EL (cell line): Measurements from ENCODE around the gene SRGAP2C.
"Not testable (repeated sequence)": the region's sequence is repeated elsewhere in the genome, so short reads cannot be mapped to it uniquely, and the experiment has no call there.

ENCODE experiments used
- DNase-seq: peaks from one replicate; pipeline ENCODE4 v3.0.0-alpha.2; 2016

The SRGAP2C gene

DNA sequence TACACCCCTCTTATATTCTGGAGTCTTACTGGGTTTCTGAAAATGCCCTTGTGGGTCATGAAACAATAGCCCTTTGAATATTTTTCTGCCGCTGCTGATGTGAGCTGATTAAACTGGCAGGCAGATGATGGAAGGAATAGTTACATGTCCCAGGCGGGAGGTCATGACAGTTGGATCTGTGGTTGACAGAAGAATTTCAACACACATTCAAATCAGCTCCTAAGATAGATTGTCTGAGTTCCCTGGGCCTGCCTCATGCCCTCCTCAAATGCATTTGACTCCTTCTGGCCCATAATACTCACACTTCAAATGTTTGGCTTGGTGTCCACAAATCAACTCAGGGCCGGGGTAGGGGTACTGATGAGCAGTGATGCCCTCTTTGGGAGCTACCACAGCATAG is 161.9 kb downstream of the SRGAP2C start:
- DNase-seq, result not testable (repeated sequence)

DNA sequence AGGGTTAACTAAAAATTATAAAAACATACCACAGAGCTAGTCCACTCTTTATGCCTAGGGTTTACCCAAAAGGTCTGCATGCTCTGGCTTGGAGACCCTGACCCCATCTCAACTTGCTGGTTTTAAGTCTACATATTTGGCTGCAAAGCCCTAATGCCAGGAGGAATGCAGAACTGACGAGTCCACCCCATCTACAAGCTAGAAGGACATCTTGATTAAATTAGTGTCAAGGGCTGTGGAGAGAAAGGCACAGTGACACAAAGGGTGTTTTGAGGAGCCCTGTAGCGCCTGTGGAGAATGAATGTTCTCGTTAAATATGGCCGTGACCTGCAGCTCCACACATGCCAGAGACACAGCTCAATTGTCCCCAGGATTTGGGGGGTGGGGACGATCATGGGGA is 162.7 kb downstream of the SRGAP2C start:
- peak; percentile 16 for DNase-seq

DNA sequence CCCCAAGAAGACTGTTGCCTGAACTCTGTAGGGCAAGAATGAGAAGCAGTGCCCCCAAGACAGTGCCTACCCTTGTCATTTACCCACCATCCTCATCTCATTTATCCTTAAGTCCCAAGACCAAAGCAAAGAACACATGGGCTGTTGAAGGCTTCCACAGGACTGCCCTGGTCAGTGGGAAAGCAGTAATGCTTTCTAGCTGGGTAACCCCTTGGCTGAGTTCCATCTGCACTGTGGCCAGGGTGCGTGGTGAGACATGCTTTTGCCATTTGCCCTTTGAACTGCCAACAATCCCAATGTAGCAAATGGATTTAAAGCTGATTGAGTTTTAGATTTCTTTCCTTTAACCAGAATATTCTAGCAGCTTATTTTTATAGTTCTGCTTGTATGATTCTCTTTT is 163.3 kb downstream of the SRGAP2C start:
- not testable (repeated sequence) for DNase-seq

DNA sequence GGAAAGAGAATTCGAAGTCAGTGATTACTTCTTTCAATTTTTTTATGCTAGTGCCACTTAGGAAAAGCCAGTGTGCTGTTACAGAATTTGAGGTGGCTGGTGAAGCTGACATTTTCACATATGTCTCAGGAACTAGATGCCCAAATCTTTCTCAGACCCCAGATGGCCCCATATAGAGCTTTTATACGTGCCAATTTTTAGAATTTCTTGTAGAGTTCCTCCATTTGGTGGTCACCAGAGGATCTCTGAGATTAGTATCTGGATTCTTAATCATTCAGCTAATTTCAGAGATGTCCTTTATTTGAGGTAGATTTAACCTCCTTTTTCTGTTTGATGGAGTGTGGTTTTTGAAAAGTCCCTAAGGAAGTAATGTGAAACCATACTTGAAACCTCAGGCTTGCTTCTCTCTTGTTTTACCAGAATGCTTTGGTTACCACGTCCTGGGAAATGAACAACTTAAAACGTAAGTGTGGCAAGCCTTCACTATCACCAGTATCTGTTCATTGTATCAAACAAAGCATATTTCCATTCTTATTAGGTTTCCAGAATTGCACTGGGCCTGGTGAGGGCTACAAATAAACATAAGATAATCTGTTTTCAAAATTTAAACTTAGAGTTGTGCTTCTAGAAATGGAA is 164.7 kb downstream of the SRGAP2C start:
- DNase-seq, result not testable (repeated sequence)

DNA sequence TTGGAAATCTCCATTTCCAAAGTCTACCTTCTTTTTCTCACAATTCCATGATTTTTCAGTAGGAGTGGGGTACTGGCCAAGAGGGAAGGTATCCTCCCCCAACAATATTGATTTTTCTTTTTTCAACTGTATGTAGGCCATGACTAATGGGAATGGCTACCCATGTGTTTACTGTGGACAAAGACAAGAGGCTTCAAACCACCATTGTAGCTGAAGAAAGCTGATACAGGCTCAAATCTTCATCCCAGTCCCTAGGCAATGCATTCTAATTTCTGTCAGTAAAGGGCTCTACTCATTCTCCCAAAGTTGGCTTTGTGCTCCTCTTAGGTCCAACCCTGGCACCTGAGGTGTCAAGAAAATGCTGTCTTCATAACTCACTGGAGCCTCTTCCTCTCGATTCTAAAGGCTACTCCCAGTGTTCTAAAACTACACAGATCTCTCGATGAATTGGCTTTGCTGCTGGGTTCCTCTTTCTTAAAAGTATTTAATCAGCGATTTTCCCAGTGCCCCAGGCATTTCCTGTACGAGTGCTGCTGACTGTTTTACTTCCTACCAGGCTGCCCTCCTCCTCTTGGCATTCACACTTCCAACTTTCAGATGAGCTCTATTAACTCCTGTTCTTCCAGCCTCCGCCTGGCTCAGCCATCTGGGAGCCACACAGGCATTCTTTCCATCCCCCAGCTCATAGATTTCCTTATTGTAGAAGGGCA is 171.1 kb downstream of the SRGAP2C start:
- not testable (repeated sequence) for DNase-seq

DNA sequence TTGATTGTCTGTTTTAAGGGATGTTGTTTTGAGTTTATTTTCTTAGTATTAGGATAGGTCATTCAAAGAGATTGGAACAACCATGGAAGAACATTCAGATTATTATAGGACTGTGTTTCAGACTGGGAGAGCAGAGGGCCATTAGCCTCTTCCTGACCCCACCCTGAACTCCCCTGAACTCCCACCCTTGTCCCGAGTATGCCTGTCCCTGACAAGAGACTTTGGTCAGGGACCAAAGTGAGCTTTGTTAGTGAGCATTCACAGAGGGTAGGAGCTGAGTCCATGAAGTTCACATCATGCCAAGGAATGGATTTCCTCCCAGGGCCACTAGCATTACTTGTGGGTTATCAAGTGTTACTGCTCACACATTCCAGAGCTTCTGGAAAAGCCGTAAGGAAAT is 172.0 kb downstream of the SRGAP2C start:
- DNase-seq, result not testable (repeated sequence)

DNA sequence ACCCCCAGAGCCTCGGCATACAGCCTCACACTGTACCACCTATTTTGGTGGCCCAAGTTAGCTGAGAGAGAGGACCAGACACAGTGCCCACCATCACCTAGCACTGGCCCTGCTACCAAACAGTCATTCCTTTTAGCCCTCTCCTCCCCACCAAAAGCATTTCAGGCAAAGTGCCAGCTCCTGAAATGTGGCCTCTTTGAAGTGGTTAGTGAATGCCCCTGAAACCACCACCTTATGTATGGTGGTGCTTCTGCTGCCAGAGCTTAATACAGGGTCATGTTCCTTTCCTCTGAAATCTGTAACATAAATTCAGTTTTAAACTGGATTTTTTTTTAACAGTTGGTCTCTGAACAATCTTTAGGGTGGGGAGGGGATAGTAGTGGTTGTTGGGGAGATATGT is 175.8 kb downstream of the SRGAP2C start:
- DNase-seq, result not testable (repeated sequence)

DNA sequence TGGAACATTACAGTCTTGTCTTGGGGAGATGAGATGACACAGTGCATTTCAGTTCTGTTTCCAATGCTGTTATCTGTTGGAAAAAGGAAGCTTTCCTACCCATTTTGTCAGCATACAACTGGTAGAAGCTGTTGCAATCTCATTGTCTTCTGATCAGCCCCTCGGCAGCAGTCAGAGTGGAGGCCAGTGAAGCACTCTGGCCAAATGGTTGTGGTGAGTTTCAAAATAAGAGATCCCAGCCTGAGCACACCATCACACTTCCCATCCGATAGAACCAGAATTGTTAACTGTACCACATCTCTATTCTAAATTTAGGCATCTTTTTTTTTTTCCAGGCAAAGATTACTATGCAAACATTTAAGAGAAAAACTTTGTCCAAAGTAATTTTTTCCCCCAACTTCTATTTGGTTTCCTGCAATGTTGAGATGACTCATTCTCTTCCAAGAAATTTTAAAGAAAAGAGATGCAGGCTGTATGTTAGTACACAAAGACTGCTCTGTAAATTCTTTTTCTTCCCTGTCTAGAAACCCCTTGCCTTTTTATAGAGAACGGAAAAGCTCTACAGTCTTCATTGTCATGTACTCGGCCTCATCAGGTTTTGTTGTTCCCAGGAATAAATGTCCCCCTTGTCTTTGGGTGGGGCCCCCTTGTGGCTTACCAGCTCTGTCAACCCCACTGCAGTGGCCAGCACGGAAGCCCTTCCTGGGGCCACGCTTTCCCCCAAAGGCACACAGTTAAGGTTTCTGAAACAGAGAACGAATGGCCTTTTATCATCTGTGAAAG is 176.9 kb downstream of the SRGAP2C start:
- not testable (repeated sequence) for DNase-seq

DNA sequence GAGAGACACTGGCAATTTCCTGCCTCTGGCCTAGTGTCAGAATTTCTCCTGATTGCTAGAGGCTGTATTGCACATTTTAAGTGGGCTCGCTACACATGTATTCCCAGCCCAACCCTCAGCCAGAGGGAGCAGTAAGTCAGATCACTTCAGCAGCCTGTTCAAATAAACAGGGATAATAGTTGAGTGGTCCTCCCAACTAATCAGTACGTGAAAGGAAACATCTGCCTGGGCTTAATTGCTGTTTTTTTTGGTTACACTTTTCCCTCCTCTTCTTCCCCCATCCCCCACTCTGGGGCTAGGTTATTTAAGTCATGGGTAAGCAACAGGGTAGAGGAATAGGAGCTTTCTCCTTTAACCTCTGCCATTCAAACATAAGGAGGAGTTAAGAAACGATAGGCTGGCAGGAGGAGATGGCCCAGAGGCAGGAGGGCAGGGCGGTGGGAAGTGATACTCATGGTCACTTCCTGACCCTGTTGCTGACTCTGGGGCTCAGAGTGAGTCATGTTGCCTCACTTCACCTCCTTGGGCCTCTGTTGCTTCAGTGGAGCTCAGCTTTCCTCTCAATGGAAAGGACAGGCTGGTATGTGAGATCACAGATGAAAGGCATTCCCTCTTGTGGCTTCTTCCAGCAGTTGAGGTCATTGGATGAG is 177.6 kb downstream of the SRGAP2C start:
- DNase-seq, result not testable (repeated sequence)

DNA sequence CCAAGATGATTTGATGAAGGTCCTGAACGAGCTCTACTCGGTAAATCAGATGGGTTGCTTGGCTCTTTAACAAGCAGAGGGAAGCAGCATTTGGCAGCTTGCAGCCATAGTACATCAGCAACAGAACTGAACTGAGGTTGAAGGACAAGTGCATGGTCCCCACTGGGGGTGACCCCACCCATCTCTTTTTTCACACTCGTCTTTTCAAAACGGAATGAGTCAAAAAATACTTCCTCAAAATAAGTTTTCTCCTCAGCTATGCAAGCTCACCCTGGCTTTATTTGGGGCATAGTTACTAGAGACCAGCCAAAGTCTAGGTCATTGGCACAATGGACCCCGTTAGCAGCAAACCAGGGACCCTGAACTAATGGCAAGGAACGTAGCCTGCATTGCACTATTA is 180.5 kb downstream of the SRGAP2C start:
- DNase-seq, result not testable (repeated sequence)

DNA sequence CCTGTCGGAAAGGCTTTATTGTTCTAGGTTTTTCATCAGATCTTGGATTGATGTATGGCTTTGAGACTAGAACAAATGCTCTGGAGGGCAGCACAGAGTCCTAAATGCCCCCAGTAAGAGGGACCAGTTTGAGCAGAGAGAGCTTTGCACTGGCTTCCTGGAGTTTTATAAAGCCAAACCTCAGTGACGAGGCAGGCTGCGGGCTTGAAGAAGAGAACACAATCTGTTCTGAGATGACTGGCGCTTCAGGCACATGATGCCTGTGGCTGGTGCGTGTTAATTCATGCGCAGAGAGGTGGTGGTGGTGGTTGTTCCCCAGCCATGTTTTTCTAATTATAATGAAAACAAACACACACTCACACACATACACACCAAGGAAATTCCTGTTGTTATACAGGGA is 180.9 kb downstream of the SRGAP2C start:
- DNase-seq, result peak; percentile 1

DNA sequence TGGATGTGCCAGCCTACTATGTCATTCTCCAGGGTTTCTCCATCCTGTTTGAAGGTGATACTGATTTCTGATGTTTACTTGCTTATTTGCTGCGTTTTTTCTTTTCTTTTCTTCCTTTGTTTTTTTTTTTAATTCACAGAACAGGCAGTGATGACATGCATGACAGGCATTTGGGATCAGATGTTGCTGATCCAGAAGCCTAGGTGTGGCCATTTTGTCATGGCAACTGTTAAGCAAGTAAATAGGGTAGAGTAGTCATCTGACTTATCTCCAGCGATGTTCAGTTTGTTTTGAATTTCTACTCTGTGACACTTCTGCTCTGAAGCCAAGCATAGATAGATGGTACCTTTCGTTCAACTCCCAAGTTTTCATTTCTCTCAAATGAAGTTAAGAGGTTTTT is 181.4 kb downstream of the SRGAP2C start:
- DNase-seq, result not testable (repeated sequence)

DNA sequence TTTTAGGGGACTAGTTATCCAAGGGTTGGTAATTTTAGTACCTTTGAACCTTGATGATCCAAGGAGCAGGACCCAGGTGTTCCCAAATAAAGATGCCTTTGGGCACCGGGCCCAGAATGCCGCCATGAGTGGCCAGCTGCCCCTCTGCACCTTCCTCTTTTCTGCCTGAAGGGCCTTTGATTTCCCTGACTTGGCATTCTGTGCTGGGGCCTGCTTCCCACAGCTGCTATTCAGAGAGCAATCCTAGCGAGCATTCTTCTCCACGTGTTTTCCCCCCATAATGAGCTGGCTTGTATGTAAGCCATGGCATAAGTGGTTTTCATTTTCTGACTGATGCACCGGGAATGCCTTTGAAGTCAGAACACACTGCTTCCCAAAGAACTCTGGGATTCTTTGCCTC is 184.1 kb downstream of the SRGAP2C start:
- not testable (repeated sequence) for DNase-seq

DNA sequence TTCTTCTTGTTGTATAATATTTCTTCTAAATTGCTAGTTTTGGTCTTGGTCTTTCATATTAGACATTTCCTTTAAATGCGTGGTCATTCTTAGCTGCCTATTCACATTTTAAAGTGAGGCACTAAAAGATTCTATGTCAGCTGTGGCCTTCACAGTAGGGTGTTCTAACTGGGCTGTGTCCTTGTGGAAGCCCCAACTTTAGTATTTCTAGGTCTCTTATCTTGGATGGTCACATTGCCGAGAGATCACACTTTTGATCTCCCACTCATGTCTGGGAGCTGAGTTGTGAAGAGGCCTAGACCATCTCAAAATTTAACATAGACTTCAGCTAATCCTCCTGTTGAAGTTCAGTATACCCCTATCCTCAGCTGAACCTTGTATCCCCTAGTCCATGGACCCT is 185.2 kb downstream of the SRGAP2C start:
- not testable (repeated sequence) for DNase-seq

DNA sequence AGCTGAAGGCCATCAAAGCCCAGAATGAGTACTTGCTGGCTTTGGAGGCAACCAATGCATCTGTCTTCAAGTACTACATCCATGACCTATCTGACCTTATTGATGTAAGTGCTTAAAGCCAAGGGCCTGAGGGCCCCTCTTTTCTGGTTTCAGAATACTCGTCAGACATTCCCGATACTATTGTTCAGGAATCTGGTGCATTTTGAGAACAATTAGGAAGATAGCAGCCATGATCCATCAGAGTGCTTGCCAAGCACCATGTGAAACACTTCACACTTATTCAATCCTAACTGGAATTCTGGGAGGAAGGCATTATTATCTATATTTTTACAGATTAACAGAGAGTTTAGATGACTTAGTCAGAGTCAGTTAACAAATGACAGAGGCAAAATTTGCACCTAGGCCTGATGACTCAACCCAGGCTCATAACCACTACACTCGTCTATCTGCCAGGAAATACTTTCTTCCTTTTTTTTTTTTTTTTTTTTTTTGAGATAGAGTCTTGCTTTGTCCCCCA is 190.1 kb downstream of the SRGAP2C start:
- peak; percentile 48 for DNase-seq

DNA sequence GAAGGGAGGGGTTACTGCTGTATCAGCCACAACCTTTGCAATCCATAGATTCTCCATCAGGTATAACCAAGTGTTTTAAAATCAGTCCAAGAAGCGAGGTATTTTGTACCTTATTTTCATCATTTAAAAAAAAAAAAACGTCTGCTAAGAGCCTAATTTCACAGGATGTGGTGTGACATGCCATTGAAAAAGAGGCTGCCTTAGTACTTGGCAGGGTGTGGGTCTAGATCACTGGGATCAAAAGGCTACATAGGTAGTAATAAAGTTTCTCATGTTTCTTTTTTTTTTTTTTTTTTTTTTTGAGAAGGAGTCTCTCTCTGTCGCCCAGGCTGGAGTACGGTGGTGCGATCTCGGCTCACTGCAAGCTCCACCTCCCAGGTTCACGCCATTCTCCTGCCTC is 192.2 kb downstream of the SRGAP2C start:
- not testable (repeated sequence) for DNase-seq

DNA sequence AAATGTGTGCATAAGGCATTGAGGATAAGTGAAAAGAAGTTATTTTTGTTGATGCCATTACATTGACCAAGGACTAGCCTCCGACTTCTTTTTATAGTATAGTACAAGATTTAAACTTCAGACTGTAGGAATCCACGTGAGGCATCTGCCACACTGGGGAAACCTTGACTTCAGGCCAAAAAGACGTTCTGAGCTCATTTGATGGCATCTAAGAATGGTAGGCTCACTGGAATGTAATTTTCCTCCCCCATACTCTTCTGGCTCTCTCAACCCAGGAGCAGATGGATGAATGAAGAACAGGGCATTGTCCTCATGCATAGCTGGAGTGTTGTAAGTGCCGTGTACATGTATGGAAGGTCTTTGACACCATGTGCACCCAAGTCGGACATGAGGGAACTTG is 194.0 kb downstream of the SRGAP2C start:
- DNase-seq, result peak; percentile 5

DNA sequence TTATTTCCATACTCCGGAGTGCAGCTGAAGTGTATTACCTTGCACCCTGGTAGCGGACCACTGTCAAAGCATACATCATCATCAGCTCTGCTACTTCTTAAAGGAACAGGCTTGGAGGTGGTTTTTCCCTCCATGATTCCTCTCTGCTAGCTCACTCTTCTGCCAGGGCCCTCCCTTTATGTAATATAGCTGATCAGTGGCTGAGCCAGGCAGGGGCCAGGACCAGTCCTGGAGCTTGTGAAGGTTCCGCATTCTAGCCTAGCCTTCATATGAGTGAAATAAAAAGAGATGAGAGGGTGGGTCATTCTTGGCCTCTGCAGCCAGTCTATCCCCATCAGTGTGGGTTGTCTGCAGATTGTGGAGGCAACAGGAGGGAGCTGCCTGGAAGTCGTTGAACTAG is 200.0 kb downstream of the SRGAP2C start:
- not testable (repeated sequence) for DNase-seq

DNA sequence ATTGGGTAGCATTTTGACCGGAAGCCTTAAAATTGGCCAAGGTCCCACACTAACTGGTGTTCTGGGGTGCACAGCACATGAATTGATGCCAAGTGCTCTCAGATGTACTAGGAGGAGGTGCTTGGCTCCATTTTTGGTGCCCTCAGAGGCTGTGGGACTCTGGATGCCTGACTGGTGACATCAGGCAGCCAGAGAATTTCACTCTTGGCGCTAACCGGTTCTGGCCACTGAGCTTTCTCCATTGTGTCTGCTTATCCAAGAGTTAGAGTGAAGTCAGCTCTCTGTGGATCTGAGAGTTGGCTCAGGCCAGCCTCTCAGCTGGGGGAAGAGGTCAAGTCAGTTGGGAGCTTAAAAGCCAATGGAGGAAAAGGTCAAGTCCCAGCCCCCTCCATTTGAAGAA is 200.4 kb downstream of the SRGAP2C start:
- not testable (repeated sequence) for DNase-seq

DNA sequence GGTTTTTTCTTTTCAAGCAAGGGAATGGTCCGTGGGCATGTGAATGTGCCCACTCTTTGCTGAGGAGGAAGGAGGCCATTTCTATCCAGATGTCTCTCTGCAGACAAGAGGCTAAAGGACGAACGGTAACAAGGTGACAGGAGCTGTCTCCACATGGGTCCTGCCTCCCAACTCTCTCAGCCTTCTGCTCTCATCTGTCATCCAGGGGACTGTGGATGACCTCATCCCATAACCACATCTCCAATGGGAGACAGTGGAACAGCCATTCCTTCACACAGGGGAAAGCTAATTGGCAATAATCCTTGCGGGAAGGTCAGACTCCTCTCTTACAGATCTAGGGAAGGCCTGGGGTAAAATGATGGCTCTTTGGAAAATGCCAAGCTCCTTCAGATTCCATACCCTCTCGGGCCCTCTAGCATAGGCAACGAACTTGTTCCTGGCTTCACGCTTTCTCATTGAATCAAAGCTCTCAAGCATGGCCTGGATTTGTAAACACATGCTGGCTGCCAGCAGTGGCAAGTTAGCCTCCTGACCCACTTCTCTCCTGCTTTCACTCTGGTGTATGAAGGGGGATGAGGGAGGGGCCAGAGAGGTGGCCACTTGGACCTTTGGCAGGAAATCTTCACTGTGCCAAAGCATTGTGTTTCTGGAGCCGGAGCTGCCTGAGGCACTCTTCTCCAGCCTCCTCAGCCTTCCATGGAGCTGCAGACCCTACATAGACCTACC is 201.0 kb downstream of the SRGAP2C start:
- not testable (repeated sequence) for DNase-seq

DNA sequence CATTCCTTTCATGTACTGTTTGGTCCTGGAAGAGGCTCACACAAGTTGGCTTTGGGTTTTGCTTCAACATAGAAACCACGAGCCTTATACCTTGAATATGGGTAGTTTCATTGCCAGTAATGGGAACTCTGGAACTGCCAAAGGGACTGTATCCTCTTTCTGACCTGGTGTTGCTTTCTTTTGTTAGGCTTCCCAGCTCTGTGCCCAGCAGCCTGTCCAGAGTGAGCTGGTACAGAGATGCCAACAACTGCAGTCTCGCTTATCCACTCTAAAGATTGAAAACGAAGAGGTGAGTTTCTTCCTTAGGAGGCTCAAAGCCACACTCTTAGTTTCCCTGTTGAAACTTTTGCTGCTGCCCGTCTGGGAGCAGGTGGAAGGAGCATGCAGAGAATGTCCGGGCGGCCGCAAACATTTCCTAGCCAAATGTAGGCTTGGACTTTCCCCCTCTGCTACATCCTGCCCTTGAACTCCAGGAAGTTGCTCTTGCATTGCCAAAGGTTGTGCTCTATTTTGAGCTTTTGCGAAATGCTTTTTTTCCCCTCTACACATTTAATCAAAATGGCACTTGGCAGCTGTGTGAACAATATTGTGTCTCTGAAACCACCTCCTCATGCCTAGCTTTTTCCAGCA is 201.7 kb downstream of the SRGAP2C start:
- DNase-seq, result not testable (repeated sequence)
